ENCODE data around the gene AAK1.

GRCh38 chr2:69659349-69659748 lies 15.8 kb upstream of the AAK1 start:
- TF ChIP-seq, protein P1, sequence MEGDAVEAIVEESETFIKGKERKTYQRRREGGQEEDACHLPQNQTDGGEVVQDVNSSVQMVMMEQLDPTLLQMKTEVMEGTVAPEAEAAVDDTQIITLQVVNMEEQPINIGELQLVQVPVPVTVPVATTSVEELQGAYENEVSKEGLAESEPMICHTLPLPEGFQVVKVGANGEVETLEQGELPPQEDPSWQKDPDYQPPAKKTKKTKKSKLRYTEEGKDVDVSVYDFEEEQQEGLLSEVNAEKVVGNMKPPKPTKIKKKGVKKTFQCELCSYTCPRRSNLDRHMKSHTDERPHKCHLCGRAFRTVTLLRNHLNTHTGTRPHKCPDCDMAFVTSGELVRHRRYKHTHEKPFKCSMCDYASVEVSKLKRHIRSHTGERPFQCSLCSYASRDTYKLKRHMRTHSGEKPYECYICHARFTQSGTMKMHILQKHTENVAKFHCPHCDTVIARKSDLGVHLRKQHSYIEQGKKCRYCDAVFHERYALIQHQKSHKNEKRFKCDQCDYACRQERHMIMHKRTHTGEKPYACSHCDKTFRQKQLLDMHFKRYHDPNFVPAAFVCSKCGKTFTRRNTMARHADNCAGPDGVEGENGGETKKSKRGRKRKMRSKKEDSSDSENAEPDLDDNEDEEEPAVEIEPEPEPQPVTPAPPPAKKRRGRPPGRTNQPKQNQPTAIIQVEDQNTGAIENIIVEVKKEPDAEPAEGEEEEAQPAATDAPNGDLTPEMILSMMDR (IDR thresholded peaks at IDR 0.05; ENCODE audit: insufficient read depth, low read length, poor library complexity, severe bottlenecking) = no peak
- TF ChIP-seq EZH2phosphoT487 (conservative IDR thresholded peaks at IDR 0.05; ENCODE audit: low read length) = no peak
